ENCODE data around the gene JCAD.

Gene JCAD

DNA sequence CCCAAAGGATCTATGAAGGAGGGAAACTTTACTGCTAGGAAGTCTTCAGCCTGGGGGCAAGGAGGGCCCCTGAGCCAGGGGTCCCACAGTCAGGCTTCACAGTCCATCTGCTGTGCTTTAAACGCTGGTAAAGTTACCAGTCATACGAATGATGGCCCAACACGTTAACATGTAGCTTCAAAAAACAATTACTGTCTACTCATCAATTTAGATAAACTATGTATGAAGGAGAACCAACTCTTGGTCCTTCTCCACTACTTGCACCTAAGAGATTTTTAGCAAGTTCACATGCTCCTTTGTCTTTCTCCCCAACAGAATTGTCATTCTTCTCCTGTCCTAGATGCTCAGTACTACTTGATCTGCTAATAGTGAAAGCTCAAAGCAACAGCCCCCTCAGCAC, 16.6 kb downstream of the JCAD start:
- Mint-ChIP-seq H3K9me3 (no peaks in the 10 kb centered on the region), H3K36me3 (ENCODE audit: low read depth) (no peaks in the 10 kb centered on the region), H3K4me3 (no peak overlapping the region), H3K4me1 (peaks cover 9% of the 10 kb centered on the region), H3K27me3 (peaks cover 76% of the 10 kb centered on the region), H3K27ac (no peak overlapping the region)
- DNase-seq (no peak), ATAC-seq (no peak)

DNA sequence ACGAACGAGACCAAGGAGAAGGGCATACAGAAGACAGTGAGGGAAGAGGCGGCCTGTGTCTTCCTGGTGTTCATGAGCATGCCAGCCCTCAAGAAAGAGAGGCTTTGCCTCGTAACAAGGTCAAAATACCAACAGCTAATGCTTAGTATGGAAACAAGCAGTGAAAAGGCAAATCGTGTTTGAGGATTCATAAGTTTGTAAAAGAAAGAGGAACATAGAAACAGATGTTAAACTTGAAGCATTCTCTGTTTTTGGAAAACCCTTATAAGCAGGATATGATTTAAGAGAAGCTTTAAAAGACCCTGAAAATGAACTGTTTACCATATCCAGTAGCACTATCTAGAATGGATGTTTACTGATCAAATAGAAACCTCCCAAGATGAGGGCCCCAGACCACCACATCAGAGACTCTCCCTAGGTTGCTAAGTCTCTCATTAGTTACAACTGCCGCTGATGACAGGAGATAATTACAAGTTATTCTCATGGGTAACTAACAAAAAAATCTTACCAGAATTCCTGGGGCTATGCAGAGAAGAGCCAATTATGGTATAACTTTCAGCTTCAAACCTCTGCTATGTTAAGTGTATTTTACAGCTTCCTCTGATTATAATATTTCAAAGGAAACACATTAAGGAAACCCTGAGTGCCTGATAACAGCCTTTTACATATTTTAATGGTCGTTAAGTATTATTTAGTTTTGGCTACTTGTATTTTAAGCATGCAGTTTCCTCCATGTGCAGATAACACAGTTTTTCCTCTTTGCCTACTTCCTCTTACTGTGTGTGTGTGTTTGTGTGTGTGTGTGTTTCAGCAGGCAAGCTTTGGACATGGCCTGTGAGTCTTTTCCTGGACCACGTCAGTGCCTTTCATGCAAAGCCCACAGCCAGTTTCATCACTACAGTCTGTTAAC, 17.9 kb downstream of the JCAD start:
- Mint-ChIP-seq H3K27ac (no peak overlapping the region), H3K4me1 (peaks cover 8% of the 10 kb centered on the region), H3K9me3 (no peaks in the 10 kb centered on the region), H3K36me3 (ENCODE audit: low read depth) (no peaks in the 10 kb centered on the region), H3K27me3 (peaks cover 76% of the 10 kb centered on the region), H3K4me3 (no peak overlapping the region)
- DNase-seq, result no peak
- no peak for ATAC-seq

DNA sequence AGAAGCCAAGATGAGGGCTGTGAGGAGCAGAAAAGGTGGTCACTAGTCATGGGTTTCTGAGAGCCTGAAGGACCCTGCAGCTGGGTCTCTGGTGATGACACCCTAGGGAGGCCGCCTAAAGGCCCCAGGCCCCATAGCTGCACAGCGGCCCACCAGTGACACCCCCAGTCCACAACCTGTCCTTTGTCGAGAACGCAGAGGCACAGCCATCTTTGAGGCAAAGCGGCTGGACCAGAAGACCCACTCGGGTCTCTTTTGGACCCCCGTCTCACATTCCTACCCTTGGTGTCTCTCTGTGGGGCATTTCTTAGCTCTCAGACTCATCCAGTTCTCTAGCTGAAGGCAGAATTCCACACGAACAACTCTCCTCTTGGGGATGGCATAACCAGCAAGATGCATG, 18.8 kb downstream of the JCAD start:
- no peaks in the 10 kb centered on the region for H3K36me3 Mint-ChIP-seq (ENCODE audit: low read depth)
- H3K4me3 Mint-ChIP-seq, result no peak overlapping the region
- H3K9me3 Mint-ChIP-seq, result no peaks in the 10 kb centered on the region
- DNase-seq (no peak), ATAC-seq (no peak)
- peaks cover 76% of the 10 kb centered on the region for H3K27me3 Mint-ChIP-seq
- H3K4me1 Mint-ChIP-seq, result peaks cover 8% of the 10 kb centered on the region
- no peak overlapping the region for H3K27ac Mint-ChIP-seq

DNA sequence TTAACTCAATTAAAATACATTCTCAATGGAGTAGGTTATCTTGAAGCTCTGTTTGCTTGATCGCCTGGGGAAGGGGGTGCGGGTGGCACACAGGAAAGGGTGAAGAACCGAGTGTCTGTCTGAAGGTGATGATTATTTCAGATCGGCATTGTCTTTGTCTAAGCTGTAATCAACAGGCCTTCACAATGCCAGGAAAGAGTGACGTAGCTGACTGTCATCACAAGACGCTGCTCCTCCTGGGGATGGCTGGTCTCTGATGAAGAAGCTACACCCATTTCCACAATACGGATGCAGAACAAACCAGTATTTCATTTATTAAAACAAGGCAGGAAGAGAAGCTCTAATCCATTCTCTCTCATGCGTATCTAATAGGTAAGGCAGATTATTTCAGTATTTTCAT, 19.4 kb downstream of the JCAD start:
- no peak for ATAC-seq
- Mint-ChIP-seq H3K4me1 (peaks cover 8% of the 10 kb centered on the region), H3K27me3 (peaks cover 76% of the 10 kb centered on the region), H3K27ac (no peak overlapping the region), H3K9me3 (no peaks in the 10 kb centered on the region), H3K4me3 (no peak overlapping the region), H3K36me3 (ENCODE audit: low read depth) (no peaks in the 10 kb centered on the region)
- no peak for DNase-seq

DNA sequence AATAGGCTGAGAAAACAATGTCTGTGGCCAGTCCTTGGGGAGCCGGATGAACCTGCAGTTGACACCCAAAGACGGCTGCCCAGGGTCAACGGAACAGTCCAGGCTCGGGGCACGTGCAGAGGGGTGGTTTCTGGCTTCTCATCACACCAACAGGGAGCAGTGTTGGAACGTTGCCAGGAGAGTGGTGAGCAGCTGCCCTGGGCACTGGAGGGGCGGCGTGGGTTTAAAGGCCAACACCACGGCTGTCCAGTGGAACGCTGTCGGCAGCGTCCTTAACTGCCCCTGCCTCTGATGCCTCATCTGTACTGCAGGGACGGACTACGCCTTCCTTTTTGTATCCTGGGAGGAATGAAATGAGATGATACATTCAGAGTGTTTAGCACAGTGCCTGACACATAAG, 19.8 kb downstream of the JCAD start:
- peaks cover 8% of the 10 kb centered on the region for H3K4me1 Mint-ChIP-seq
- no peak for DNase-seq
- no peaks in the 10 kb centered on the region for H3K36me3 Mint-ChIP-seq (ENCODE audit: low read depth)
- no peak overlapping the region for H3K27ac Mint-ChIP-seq
- no peak overlapping the region for H3K4me3 Mint-ChIP-seq
- H3K9me3 Mint-ChIP-seq, result no peaks in the 10 kb centered on the region
- no peak for ATAC-seq
- H3K27me3 Mint-ChIP-seq, result peaks cover 76% of the 10 kb centered on the region

DNA sequence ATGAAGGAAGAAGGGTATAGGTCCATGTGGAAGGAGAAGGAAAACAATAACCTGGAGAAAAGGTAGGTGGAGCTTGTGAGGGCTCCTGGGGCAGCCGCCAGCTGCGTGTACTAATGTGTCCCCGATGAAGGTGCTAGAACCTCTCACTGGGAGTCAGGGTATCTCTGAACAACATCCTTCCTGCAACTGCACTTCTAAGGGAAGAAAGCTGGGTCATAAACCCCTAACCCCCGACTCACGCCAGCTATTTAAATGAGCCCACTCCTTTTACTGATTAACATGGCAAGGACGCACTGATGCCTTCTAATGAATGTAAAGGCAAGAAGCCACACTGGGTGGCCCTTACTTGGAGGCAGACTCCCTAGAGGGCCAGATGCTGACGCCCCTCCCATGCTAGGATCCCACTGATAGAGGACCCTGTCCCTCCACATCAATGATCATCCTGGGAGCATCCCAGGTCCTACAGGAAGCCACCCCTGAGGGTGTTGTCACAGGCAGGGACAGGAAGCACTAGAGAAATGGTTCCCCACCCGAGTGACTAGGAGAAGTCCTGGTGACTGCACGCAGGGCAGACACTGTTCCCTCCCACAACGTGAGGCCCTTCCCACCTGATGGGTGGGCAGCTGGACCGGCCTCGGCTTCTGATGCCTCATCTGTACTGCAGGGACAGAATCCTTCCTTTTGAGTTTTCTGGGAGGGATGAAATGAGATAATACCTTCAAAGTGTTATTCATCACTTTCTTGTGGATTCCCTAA, 20.4 kb downstream of the JCAD start:
- ATAC-seq (no peak), DNase-seq (no peak)
- Mint-ChIP-seq H3K27me3 (peaks cover 75% of the 10 kb centered on the region), H3K27ac (no peak overlapping the region), H3K9me3 (no peaks in the 10 kb centered on the region), H3K36me3 (ENCODE audit: low read depth) (no peaks in the 10 kb centered on the region), H3K4me1 (peaks cover 4% of the 10 kb centered on the region), H3K4me3 (no peak overlapping the region)

DNA sequence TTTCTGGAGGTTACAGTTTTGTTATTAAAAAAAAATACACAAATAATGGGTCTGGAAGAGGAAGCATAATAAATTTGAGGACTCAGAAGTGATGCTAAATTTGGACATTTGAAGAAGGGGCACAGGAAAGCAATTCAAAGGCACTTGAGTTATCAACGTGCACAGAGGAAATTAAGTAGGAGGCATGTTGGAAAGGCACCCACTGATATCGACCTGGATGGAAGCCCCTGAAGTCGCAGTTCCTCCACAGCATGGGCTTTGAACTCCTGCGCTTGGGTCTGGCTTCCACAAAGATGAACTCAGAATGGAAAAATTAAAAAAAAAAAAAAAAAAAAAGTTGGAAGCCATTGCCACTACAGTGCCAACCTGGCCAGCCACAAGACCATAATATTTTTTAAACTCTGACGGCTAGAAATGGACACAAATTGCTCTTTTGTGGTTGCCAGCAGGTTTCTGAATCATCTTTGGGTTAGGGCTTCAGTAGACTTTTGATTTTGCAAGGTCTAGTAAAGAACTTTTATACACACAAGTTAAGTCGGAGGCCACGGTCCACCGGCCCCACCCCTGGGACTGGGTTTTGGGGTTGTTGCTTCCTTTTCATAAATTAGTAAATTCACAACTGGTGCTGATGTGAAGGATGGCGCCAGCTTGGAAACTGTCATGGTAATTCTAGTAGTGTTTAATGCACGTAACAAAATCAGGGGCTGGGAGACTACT, 21.6 kb downstream of the JCAD start:
- Mint-ChIP-seq H3K4me3 (no peak overlapping the region), H3K27ac (no peak overlapping the region), H3K9me3 (no peaks in the 10 kb centered on the region), H3K27me3 (peaks cover 79% of the 10 kb centered on the region), H3K36me3 (ENCODE audit: low read depth) (no peaks in the 10 kb centered on the region), H3K4me1 (no peaks in the 10 kb centered on the region)
- DNase-seq (no peak), ATAC-seq (no peak)

DNA sequence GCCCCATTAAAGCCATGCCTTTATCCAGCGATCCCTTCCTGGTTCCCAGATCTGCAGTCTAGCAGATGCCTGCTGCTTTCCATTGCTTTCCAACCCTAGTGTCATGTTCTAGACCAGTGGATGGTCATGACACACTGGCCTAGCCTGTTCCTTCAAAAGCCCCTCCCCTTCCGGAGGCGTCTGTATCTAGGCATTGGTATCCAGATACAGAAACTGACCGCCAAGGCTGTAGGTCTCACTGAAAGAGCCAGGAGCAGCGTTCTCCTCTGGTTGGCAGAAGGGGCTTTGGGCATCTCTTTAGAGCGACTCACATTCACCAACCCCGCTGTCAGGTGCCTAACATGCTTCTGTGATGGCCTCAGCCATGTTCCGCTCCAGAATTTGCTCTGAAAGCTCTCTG, 22.6 kb downstream of the JCAD start:
- ATAC-seq (no peak), DNase-seq (no peak)
- Mint-ChIP-seq H3K4me3 (no peak overlapping the region), H3K27me3 (peaks cover 80% of the 10 kb centered on the region), H3K4me1 (no peaks in the 10 kb centered on the region), H3K27ac (no peak overlapping the region), H3K36me3 (ENCODE audit: low read depth) (no peaks in the 10 kb centered on the region), H3K9me3 (no peaks in the 10 kb centered on the region)

DNA sequence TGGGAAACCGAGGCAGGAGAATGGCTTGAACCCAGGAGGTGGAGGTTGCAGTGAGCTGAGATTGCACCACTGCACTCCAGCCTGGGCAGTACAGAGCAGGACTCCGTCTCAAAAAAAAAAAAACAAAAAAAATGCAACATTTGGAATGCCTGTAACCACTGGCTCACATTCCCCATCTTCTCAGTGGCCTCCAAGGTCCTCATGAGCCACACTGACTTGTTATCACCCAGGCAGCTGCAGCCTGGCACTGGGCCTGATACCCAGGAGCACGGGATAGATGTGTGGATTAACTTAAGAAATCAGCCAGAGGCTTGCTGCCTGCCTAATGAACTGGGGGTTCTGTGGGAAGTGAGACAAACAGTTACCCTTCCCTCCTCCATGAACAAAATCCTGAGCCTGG, 23.0 kb downstream of the JCAD start:
- H3K9me3 Mint-ChIP-seq, result no peaks in the 10 kb centered on the region

DNA sequence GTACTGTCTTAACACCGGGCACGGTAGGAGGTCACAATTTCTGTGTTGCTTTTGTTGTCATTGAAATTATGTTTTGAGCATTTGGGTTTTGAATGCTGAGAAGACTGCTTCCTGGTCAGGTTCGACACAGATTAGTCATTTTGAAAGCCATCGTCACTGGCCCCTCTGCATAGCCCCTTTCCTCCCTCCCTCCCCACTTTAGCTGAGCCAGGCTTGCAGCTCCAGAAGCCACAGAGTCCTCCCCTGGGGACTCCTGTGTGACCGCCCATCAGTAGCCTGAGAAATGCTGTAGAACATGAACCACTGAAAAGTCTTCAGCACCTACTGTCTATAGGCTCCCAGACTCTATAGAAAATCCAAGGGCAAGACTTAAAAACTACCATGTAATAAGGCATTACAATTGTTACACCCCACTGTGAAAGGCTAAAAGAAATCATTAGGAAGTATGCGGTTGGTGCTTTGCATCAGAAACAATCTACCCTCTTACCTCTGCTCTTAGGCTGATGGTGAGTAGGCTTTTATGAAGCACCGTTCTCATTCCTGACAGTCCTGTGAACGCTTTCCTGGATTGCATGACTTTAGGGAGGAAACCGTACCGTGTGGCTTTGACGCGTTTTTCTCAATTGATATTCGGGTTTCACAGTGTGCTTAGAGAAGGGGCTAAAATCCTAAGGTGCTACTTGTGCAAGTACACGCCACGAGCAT, 24.8 kb downstream of the JCAD start:
- peaks cover under 1% of the 10 kb centered on the region for H3K4me1 Mint-ChIP-seq
- H3K4me3 Mint-ChIP-seq, result no peak overlapping the region
- H3K27me3 Mint-ChIP-seq, result peaks cover 76% of the 10 kb centered on the region
- no peak for DNase-seq
- peaks cover under 1% of the 10 kb centered on the region for H3K36me3 Mint-ChIP-seq (ENCODE audit: low read depth)
- no peak overlapping the region for H3K27ac Mint-ChIP-seq
- no peak for ATAC-seq
- no peaks in the 10 kb centered on the region for H3K9me3 Mint-ChIP-seq

More for the DNA sequence above, 23.0 kb downstream of the JCAD start:
- DNase-seq (no peak), ATAC-seq (no peak)
- no peak overlapping the region for H3K27ac Mint-ChIP-seq
- no peaks in the 10 kb centered on the region for H3K4me1 Mint-ChIP-seq
- no peaks in the 10 kb centered on the region for H3K36me3 Mint-ChIP-seq (ENCODE audit: low read depth)
- peaks cover 76% of the 10 kb centered on the region for H3K27me3 Mint-ChIP-seq
- no peak overlapping the region for H3K4me3 Mint-ChIP-seq

DNA sequence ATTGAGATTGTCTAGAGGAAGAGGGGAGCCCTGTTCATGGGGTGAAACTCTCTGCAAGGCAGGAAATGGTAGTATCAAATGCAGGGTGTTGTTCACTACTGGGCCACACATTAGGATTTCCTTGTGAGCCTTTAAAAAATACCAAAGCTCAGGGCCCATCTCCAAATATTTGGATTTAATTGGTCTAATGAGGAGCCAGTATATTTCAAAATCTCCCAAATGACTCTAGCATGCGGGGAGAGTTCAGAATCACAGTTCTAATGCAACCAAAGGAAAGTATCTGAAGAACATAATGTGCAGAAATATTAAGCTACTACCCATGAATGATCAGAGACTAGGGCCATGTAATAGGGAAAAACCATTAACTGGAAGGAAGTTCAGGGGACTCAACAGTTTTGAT, 27.3 kb downstream of the JCAD start:
- Mint-ChIP-seq H3K27ac (no peak overlapping the region), H3K4me3 (no peak overlapping the region), H3K36me3 (ENCODE audit: low read depth) (peaks cover 3% of the 10 kb centered on the region), H3K27me3 (peaks cover 74% of the 10 kb centered on the region), H3K4me1 (peaks cover 25% of the 10 kb centered on the region), H3K9me3 (no peaks in the 10 kb centered on the region)
- ATAC-seq (no peak), DNase-seq (no peak)

DNA sequence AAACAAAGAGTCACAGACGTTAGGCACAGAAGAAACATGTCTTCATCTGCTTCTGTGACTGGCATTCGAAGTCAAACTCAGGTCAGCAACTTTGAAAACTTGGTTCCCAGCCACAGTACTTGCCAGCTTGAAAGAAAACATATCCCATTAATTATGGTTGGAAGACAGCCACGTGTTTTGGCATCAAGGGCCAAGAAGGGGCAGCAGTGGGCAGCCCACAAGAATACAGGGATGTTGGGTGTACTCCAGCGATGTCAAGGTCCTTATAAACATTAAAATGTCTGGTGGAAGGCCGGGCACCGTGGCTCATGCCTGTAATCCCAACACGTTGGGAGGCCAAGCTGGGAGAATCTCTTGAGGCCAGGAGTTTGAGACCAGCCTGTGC, 29.5 kb downstream of the JCAD start:
- H3K27ac Mint-ChIP-seq, result no peak overlapping the region
- H3K4me1 Mint-ChIP-seq, result peaks cover 38% of the 10 kb centered on the region
- H3K9me3 Mint-ChIP-seq, result no peaks in the 10 kb centered on the region
- no peak overlapping the region for H3K4me3 Mint-ChIP-seq
- peaks cover 3% of the 10 kb centered on the region for H3K36me3 Mint-ChIP-seq (ENCODE audit: low read depth)
- DNase-seq (no peak), ATAC-seq (no peak)
- H3K27me3 Mint-ChIP-seq, result peaks cover 64% of the 10 kb centered on the region

DNA sequence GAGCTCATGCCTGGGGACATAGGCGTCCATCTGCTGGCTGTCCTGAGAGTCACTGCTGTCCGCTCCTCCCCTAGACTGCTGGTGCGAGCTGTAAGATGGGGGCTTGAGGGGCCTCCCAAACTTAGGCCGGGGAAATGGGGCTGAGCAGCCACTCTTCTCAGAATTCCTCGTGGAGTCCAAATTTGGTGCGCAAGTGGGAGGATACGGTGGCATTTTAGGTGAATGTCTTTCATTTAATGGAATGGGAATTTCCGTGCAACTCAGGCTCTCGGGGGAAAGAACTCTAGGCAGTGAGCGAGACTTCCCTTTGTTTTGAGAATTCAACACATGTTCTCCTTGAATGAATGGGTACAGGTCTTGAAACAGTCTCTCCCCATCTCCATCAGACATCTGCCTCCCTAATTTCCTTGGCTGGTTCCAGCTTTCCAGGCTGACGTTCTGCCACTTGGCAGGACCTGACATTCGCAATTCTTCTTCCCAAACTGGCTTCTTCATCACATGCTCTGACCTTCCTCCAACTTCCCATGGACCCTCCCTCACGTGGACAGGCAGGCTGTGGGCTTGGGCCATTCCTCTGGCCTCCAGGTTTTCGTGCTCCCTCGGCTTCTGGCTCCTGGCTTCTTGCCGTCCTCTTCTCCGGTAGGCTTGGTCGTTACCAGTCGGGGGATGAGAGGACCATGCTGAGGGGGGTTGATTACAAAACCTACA, 30.1 kb downstream of the JCAD start:
- no peak for ATAC-seq
- Mint-ChIP-seq H3K27me3 (peaks cover 60% of the 10 kb centered on the region), H3K27ac (no peak overlapping the region), H3K36me3 (ENCODE audit: low read depth) (peaks cover 3% of the 10 kb centered on the region), H3K9me3 (no peaks in the 10 kb centered on the region), H3K4me1 (peaks cover 38% of the 10 kb centered on the region), H3K4me3 (no peak overlapping the region)
- no peak for DNase-seq

DNA sequence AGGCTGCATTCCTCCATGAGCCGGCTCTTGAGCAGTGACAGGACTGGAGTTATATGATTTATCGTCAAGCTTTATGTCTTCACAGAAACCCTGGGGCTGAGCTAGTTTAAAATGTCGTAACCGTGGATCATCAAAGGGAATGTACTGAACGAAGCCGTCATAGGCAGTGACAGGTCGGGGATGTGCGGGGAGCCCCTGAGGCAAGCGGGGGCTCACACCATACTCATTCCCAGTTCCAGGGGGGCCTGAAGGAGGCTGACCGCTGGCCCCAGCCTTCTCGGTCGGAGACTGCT, 30.7 kb downstream of the JCAD start:
- DNase-seq, result no peak
- no peak overlapping the region for H3K4me3 Mint-ChIP-seq
- no peak for ATAC-seq
- peaks cover 64% of the 10 kb centered on the region for H3K27me3 Mint-ChIP-seq
- peaks cover 38% of the 10 kb centered on the region for H3K4me1 Mint-ChIP-seq
- no peak overlapping the region for H3K27ac Mint-ChIP-seq
- no peaks in the 10 kb centered on the region for H3K9me3 Mint-ChIP-seq
- H3K36me3 Mint-ChIP-seq (ENCODE audit: low read depth), result peaks cover 3% of the 10 kb centered on the region

Measured in activated naive CD8-positive, alpha-beta T cell treated with anti-CD3 and anti-CD28 coated beads, Interleukin-2, amount 50 U/mL, for 24 hours (primary cell).